ENCODE results near the gene EIF1AX. TPM values are rescaled to one million over a fixed set of nuclear protein-coding genes. Genes with fewer than 3 reads are reported as not detected.
A peak's percentile ranks its signal among the peaks of the same experiment; 100 is the strongest.

EIF1AX gene, protein sequence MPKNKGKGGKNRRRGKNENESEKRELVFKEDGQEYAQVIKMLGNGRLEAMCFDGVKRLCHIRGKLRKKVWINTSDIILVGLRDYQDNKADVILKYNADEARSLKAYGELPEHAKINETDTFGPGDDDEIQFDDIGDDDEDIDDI
- 82.7 and 124 TPM in 2 replicates for total RNA-seq (2016; rRNA removed; fragmentation: Illumina TruSeq; extraction: Trizol)
- 5.1 and 6.9 TPM in 2 replicates for total RNA-seq (2016; cell fraction: cytosol; rRNA removed; fragmentation: Illumina TruSeq; extraction: Trizol; ENCODE audit: low read depth)
- 79.6 and 135 TPM in 2 replicates for total RNA-seq (2016; cell fraction: insoluble cytoplasmic fraction; rRNA removed; fragmentation: Illumina TruSeq; extraction: Trizol)
- 24.9 and 26.4 TPM in 2 replicates for total RNA-seq (2016; cell fraction: membrane; rRNA removed; fragmentation: Illumina TruSeq; extraction: Trizol)
- total RNA-seq (2016; cell fraction: nucleus; rRNA removed; fragmentation: Illumina TruSeq; extraction: Trizol): 38.4 and 40.2 TPM in 2 replicates
- polyA plus RNA-seq (2011; rRNA removed): 24.9 and 35.1 TPM in 2 replicates
- 7.5 and 14.6 TPM in 2 replicates for polyA plus RNA-seq (2011; cell fraction: cytosol; rRNA removed)
- 7.1 and 9.1 TPM in 2 replicates for polyA plus RNA-seq (2011; cell fraction: nucleus; rRNA removed)
- polyA plus RNA-seq (2012): 59.9 and 64.7 TPM in 2 replicates
- 11.9 and 14.1 TPM in 2 replicates for polyA plus RNA-seq (2016; cell fraction: cytosol; fragmentation: Illumina TruSeq; extraction: Trizol; ENCODE audit: low read depth)
- polyA plus RNA-seq (2016; cell fraction: insoluble cytoplasmic fraction; fragmentation: Illumina TruSeq; extraction: Trizol; ENCODE audit: low read depth): 199 and 224 TPM in 2 replicates
- polyA plus RNA-seq (2016; cell fraction: membrane; fragmentation: Illumina TruSeq; extraction: Trizol; ENCODE audit: low read depth): 30.3 and 31.0 TPM in 2 replicates
- polyA plus RNA-seq (2016; cell fraction: nucleus; fragmentation: Illumina TruSeq; extraction: Trizol; ENCODE audit: insufficient read depth, low read depth): 76.8 and 77.3 TPM in 2 replicates
- 14.2 and 14.3 TPM in 2 replicates for polyA minus RNA-seq (2011; rRNA and poly(A)+ RNA removed; ENCODE audit: low replicate concordance)
- 31.8 and 32.0 TPM in 2 replicates for polyA minus RNA-seq (2011; cell fraction: cytosol; rRNA and poly(A)+ RNA removed)
- polyA minus RNA-seq (2011; cell fraction: nucleus; rRNA and poly(A)+ RNA removed): 24.5 and 26.0 TPM in 2 replicates
- Bru-seq, nascent RNA: percentile 94 among the genes with signal in this experiment
- percentile 97 among the genes with signal in this experiment for BruChase-seq, experiment 1, labeled RNA remaining after a 6-hour chase
- BruChase-seq, experiment 2, labeled RNA remaining after a 2-hour chase: percentile 95 among the genes with signal in this experiment
- long read RNA-seq, experiment 1, full-length matches to known transcripts: 71 of 86 reads
- long read RNA-seq, experiment 1, partial matches to known transcripts: 6 of 86 reads
- long read RNA-seq, experiment 1, other reads (novel, unspliced or antisense): 9 of 86 reads
- long read RNA-seq, experiment 2, full-length matches to known transcripts: 37 of 163 reads
- long read RNA-seq, experiment 2, partial matches to known transcripts: 5 of 163 reads
- long read RNA-seq, experiment 2, other reads (novel, unspliced or antisense): 121 of 163 reads

DNA sequence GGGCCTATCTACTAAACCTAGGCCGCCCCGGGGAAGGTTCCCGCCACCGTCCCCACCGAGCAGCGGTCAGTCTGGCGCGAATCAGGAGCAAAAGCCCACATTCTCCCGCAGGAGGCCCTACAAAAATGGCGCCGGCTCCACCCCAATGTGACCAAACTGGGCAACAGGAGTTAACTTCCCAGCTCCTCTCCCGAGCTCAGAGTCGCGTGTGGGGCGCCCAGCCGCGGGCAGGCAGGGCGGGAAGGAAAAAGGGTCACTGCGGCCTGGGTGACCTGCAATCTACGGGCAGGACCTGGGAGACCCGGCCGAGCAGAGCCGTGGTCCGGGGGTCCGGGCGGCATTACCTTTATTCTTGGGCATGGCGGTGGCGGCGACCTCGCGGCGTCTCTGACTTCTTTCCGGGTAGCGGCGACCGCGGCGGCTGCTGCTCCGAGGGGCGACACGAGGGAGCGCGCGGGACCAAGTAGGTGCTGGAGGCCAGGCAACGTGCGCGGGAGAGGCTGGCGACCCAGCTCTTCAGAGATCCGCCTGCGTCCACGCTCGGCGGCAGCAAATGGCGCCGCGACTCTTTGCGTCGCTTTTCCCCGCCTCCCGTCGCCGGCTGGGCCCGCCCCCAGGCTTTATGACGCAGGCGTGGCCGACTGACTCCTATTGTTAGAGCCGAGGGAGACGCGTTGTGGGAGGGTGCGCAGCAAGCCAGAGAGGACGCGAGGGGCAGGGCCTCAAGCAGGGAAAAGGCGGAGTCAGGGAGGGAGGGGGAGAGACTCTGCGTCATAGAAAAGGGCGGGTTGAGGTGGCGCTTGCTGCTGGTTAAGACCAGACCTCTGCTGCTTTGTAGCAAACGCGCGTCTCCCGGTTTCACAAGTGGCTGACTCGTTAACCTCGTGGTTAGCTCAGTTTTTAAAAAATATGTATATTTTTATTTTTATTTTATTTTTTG is at the start of gene EIF1AX:
TSS of gene EIF1AX (minus strand) at position 558 of the 940 bp plus-strand sequence. CDS start at position 360, 198 bp downstream.
- H3K79me2 ChIP-seq (ENCODE audit: insufficient read depth, low read length): peaks cover 39% of the 10 kb centered on the region
- H3K36me3 ChIP-seq (replicated peaks in 1 of 2; ENCODE audit: control insufficient read depth in 1 of 2, insufficient read depth in 2 of 2, low read length in 2 of 2): peaks cover 4 to 6% of the 10 kb centered on the region in 2 experiments; a peak in 2 of 5 replicates
- peak within 1 kb of the TSS; percentile 70 for H3K4me2 ChIP-seq (ENCODE audit: low read depth, low read length)
- peaks cover 22% of the 10 kb centered on the region for H4K20me1 ChIP-seq (ENCODE audit: insufficient read depth, low read length)
- peak; percentile 84 for ATAC-seq
- no peaks in the 10 kb centered on the region for H3K27me3 ChIP-seq (ENCODE audit: control insufficient read depth in 1 of 2, insufficient read depth in 2 of 2, low read length in 2 of 2)
- peak within 1 kb of the TSS; percentile 86 for H3K9ac ChIP-seq (ENCODE audit: insufficient read depth, low read depth, low read length)
- no peak within 1 kb of the TSS for H2AFZ ChIP-seq (ENCODE audit: low read length)
- DNase-seq (ENCODE audit: low spot score): peak; percentile 92
- H3K9me3 ChIP-seq (ENCODE audit: low read length): no peaks in the 10 kb centered on the region
- 0% methylated on average over 10 of the region's 82 CpGs for WGBS (ENCODE audit: low lambda C conversion rate)
- intact Hi-C loops (cut with micrococcal nuclease; ENCODE audit: unreplicated experiment): no loop called here
- ChIA-PET POLR2A (interaction anchor here (0.7 kb wide), 1 partner anchor 221 kb away, joined by 3 read pairs; no protein-coding TSS in a partner anchor), CTCF (ENCODE audit: low intra/inter-chr PET ratio, low total read pairs) (no interaction called here)
- H3K4me3 ChIP-seq (replicated peaks in 1 of 3; ENCODE audit: insufficient read depth in 1 of 3, low read depth in 2 of 3, low read length in 3 of 3): peak within 1 kb of the TSS; percentile 80 to 89 (median 87)
- peak; percentile 92 for FAIRE-seq
- in situ Hi-C loops (cut with HindIII; ENCODE audit: extremely low pct_ligation_motif_present, low pct_unique_long_range_greater_than_20kb): no loop called here
- peak within 1 kb of the TSS; percentile 79 for H3K27ac ChIP-seq (ENCODE audit: extremely low read length, insufficient read depth, low read length)
- peaks cover 47% of the 10 kb centered on the region for H3K4me1 ChIP-seq (ENCODE audit: insufficient read depth, low read length)
- no TSS peak for BruUV-seq (replicated peaks)
- TF ChIP-seq ZNF17 (CRISPR knock-in tag; IDR thresholded peaks at IDR 0.05) (no peak), KDM5B (CRISPR knock-in tag; IDR thresholded peaks at IDR 0.05; ENCODE audit: borderline replicate concordance) (no peak), ZNF773 (CRISPR knock-in tag; IDR thresholded peaks at IDR 0.05; ENCODE audit: borderline replicate concordance) (no peak), ARID4A (CRISPR knock-in tag; IDR thresholded peaks at IDR 0.05; ENCODE audit: borderline replicate concordance) (peak; percentile 55; the same call in 1 of the 2 replicates), MYC (CRISPR knock-in tag; IDR thresholded peaks at IDR 0.05; ENCODE audit: borderline replicate concordance) (peak; percentile 65; the same call in 1 of the 2 replicates), SP4 (CRISPR knock-in tag; IDR thresholded peaks at IDR 0.05) (peak; percentile 73), ZNF34 (CRISPR knock-in tag; IDR thresholded peaks at IDR 0.05; ENCODE audit: borderline replicate concordance) (no peak), KLF6 (CRISPR knock-in tag; IDR thresholded peaks at IDR 0.05) (peak; percentile 74; the same call in 1 of the 2 replicates), ZNF263 (CRISPR knock-in tag; IDR thresholded peaks at IDR 0.05) (no peak), KLF11 (CRISPR knock-in tag; IDR thresholded peaks at IDR 0.05) (no peak)
- TF ChIP-seq, protein P1, sequence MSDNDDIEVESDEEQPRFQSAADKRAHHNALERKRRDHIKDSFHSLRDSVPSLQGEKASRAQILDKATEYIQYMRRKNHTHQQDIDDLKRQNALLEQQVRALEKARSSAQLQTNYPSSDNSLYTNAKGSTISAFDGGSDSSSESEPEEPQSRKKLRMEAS (IDR thresholded peaks at IDR 0.05): 0 out of 2 replicates have a peak, but pooled peaks have one; percentile 9
